Testis (tissue), 2 donors: ENCODE data around the gene C10orf95.

Source experiments
- CTCF ChIP-seq, 3 experiments: fragments of 450-650 bp in 2 of 3; fragments of 200-600 bp in 1 of 3; sonication (generic) in 1 of 3; IDR thresholded peaks; one replicate each; pipeline ENCODE4 v1.5.1; 2016 to 2019; ENCODE audit warnings: antibody characterized with exemption in 3 of 3, mild to moderate bottlenecking in 2 of 3, moderate library complexity in 1 of 3
- POLR2A ChIP-seq: fragments of 450-650 bp; IDR thresholded peaks from one replicate; pipeline ENCODE4 v1.6.1; 2017; ENCODE audit warnings: antibody characterized with exemption, mild to moderate bottlenecking, moderate library complexity

GRCh38 chr10:102426803-102427287 lies 24.5 kb downstream of the C10orf95 start:
- TF ChIP-seq POLR2A (no peak), CTCF (IDR thresholded peaks at IDR 0.05) (no peak)
